ENCODE measurements around the gene CHCHD6. TPM values are rescaled to one million over a fixed set of nuclear protein-coding genes. Genes with fewer than 3 reads are reported as not detected.

Gene CHCHD6
- total RNA-seq, 1 donor, result 10.9 TPM

- Histone ChIP-seq H3K4me3 (ENCODE audit: insufficient read depth, low read length) (no peak overlapping the region), H3K36me3 (ENCODE audit: insufficient read depth, low read length) (no peaks in the 10 kb centered on the region), H3K79me2 (ENCODE audit: insufficient read depth, low read length) (no peaks in the 10 kb centered on the region), H3K9me3 (ENCODE audit: low read depth, low read length) (no peaks in the 10 kb centered on the region), H4K20me1 (ENCODE audit: insufficient read depth, low read length) (no peaks in the 10 kb centered on the region), H3K27ac (ENCODE audit: low read depth, low read length) (no peak overlapping the region), H2AFZ (ENCODE audit: low read length) (no peak overlapping the region), H3K27me3 (ENCODE audit: insufficient read depth, low read length) (no peaks in the 10 kb centered on the region), H3K4me1 (ENCODE audit: insufficient read depth, low read length) (peaks cover 11% of the 10 kb centered on the region), H3K4me2 (ENCODE audit: insufficient read depth, low read length) (no peak overlapping the region)
- DNase-seq (ENCODE audit: insufficient read length, low spot score, missing footprints), result no peak
- TF ChIP-seq, protein P1, sequence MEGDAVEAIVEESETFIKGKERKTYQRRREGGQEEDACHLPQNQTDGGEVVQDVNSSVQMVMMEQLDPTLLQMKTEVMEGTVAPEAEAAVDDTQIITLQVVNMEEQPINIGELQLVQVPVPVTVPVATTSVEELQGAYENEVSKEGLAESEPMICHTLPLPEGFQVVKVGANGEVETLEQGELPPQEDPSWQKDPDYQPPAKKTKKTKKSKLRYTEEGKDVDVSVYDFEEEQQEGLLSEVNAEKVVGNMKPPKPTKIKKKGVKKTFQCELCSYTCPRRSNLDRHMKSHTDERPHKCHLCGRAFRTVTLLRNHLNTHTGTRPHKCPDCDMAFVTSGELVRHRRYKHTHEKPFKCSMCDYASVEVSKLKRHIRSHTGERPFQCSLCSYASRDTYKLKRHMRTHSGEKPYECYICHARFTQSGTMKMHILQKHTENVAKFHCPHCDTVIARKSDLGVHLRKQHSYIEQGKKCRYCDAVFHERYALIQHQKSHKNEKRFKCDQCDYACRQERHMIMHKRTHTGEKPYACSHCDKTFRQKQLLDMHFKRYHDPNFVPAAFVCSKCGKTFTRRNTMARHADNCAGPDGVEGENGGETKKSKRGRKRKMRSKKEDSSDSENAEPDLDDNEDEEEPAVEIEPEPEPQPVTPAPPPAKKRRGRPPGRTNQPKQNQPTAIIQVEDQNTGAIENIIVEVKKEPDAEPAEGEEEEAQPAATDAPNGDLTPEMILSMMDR (IDR thresholded peaks at IDR 0.05; ENCODE audit: extremely low read depth, low read depth, low read length), result no peak
Measured at GRCh38 chr3:126832933-126833332, 128.9 kb downstream of the CHCHD6 start.

- Histone ChIP-seq H3K4me1 (ENCODE audit: insufficient read depth, low read length) (peaks cover 11% of the 10 kb centered on the region), H4K20me1 (ENCODE audit: insufficient read depth, low read length) (no peaks in the 10 kb centered on the region), H3K27ac (ENCODE audit: low read depth, low read length) (no peak overlapping the region), H3K36me3 (ENCODE audit: insufficient read depth, low read length) (no peaks in the 10 kb centered on the region), H3K4me2 (ENCODE audit: insufficient read depth, low read length) (peak overlapping the region; percentile 8), H2AFZ (ENCODE audit: low read length) (no peak overlapping the region), H3K27me3 (ENCODE audit: insufficient read depth, low read length) (no peaks in the 10 kb centered on the region), H3K4me3 (ENCODE audit: insufficient read depth, low read length) (no peak overlapping the region), H3K79me2 (ENCODE audit: insufficient read depth, low read length) (no peaks in the 10 kb centered on the region), H3K9me3 (ENCODE audit: low read depth, low read length) (no peaks in the 10 kb centered on the region)
- no peak for DNase-seq (ENCODE audit: insufficient read length, low spot score, missing footprints)
- TF ChIP-seq, protein P1 (IDR thresholded peaks at IDR 0.05; ENCODE audit: extremely low read depth, low read depth, low read length), result no peak
Measured at GRCh38 chr3:126834596-126835471, 130.8 kb downstream of the CHCHD6 start.

- TF ChIP-seq, protein P1 (IDR thresholded peaks at IDR 0.05; ENCODE audit: extremely low read depth, low read depth, low read length), result peak; percentile 25
- Histone ChIP-seq H3K27ac (ENCODE audit: low read depth, low read length) (peak overlapping the region; percentile 55), H3K36me3 (ENCODE audit: insufficient read depth, low read length) (no peaks in the 10 kb centered on the region), H3K79me2 (ENCODE audit: insufficient read depth, low read length) (no peaks in the 10 kb centered on the region), H3K27me3 (ENCODE audit: insufficient read depth, low read length) (no peaks in the 10 kb centered on the region), H3K4me2 (ENCODE audit: insufficient read depth, low read length) (peak overlapping the region; percentile 34), H3K9me3 (ENCODE audit: low read depth, low read length) (no peaks in the 10 kb centered on the region), H4K20me1 (ENCODE audit: insufficient read depth, low read length) (no peaks in the 10 kb centered on the region), H3K4me3 (ENCODE audit: insufficient read depth, low read length) (no peak overlapping the region), H2AFZ (ENCODE audit: low read length) (no peak overlapping the region), H3K4me1 (ENCODE audit: insufficient read depth, low read length) (peaks cover 11% of the 10 kb centered on the region)
- peak; percentile 90 for DNase-seq (ENCODE audit: insufficient read length, low spot score, missing footprints)
Measured at GRCh38 chr3:126835472-126836219, 131.6 kb downstream of the CHCHD6 start.
